Measurements from ENCODE around the gene METTL21A.

- TF ChIP-seq POLR2A (IDR thresholded peaks at IDR 0.05; ENCODE audit: low read length) (no peak), GATA1 (IDR thresholded peaks at IDR 0.05; ENCODE audit: low read depth, low read length) (no peak)
Measured at GRCh38 chr2:207670887-207671286, 45.7 kb upstream of the METTL21A start.

Data from erythroblast (primary cell).